Smooth muscle cell (in vitro differentiated cells): ENCODE results near the gene ETDC. TPM values are rescaled to one million over a fixed set of nuclear protein-coding genes. Genes with fewer than 3 reads are reported as not detected.
A peak's percentile ranks its signal among the peaks of the same experiment; 100 is the strongest.
"Not testable (repeated sequence)": the region's sequence is repeated elsewhere in the genome, so short reads cannot be mapped to it uniquely, and the experiment has no call there.

Source experiments
- DNase-seq: peaks from one replicate; lab custom pipeline; 2025; ENCODE audit not compliant: unreplicated experiment; lab: John Stamatoyannopoulos, UW
- H2AFZ ChIP-seq: fragments of 200-600 bp; sonication (generic); 2 replicates; pipeline ENCODE4 v1.6.0; 2016; ENCODE audit warnings: antibody characterized with exemption, low read depth, mild to moderate bottlenecking
- H3F3A ChIP-seq: fragments of 200-600 bp; sonication (generic); 2 replicates; pipeline ENCODE4 v1.6.0; 2017; ENCODE audit warnings: antibody characterized with exemption, low read depth
- H3K27ac ChIP-seq: fragments of 200-600 bp; sonication (generic); 2 replicates; pipeline ENCODE4 v1.5.1; 2016; ENCODE audit warnings: low read depth, mild to moderate bottlenecking
- H3K27me3 ChIP-seq: fragments of 200-600 bp; sonication (generic); 2 replicates; pipeline ENCODE4 v1.6.1; 2016; ENCODE audit warnings: low read depth, mild to moderate bottlenecking
- H3K36me3 ChIP-seq: fragments of 200-600 bp; sonication (generic); 2 replicates; pipeline ENCODE4 v1.5.1; 2016; ENCODE audit warnings: low read depth
- H3K4me1 ChIP-seq: fragments of 200-600 bp; sonication (generic); 2 replicates; pipeline ENCODE4 v1.5.1; 2016; ENCODE audit warnings: low read depth
- H3K4me2 ChIP-seq: fragments of 200-600 bp; sonication (generic); 2 replicates; pipeline ENCODE4 v1.6.0; 2016; ENCODE audit warnings: mild to moderate bottlenecking
- H3K4me3 ChIP-seq: fragments of 200-600 bp; sonication (generic); 2 replicates; pipeline ENCODE4 v1.5.1; 2016; ENCODE audit warnings: mild to moderate bottlenecking
- H3K79me2 ChIP-seq: fragments of 200-600 bp; sonication (generic); 2 replicates; pipeline ENCODE4 v1.6.0; 2016; ENCODE audit warnings: low read depth, mild to moderate bottlenecking
- H3K9ac ChIP-seq: fragments of 200-600 bp; sonication (generic); 2 replicates; pipeline ENCODE4 v1.6.0; 2016; ENCODE audit warnings: low read depth
- H3K9me3 ChIP-seq: fragments of 200-600 bp; sonication (generic); replicated peaks from 2 replicates; pipeline ENCODE4 v1.5.1; 2016; ENCODE audit warnings: low read depth
- H4K20me1 ChIP-seq: fragments of 200-600 bp; sonication (generic); 2 replicates; pipeline ENCODE4 v1.6.0; 2016; ENCODE audit warnings: low read depth
- CTCF ChIP-seq: fragments of 200-600 bp; sonication (generic); IDR thresholded peaks from 2 replicates; pipeline ENCODE4 v1.5.1; 2017; ENCODE audit warnings: borderline replicate concordance, mild to moderate bottlenecking, antibody characterized with exemption; ENCODE audit not compliant: insufficient read depth, poor library complexity, severe bottlenecking
- WGBS: methylation state at CpG from one replicate; pipeline ENCODE4 v1.1.7; 2016; ENCODE audit warnings: low lambda C conversion rate; 5-methylcytosine and 5-hydroxymethylcytosine counted together
- polyA plus RNA-seq: library from polyadenylated mRNA; unstranded; fragments of >200 nt; fragmentation: Nextera tagmentation; extraction: Ambion mirVana; gene quantifications from 2 replicates; pipeline ENCODE4 v1.2.1, GENCODE V29; 2016
- total RNA-seq: library from RNA; depleted of rRNA; stranded (reverse); fragments of >200 nt; gene quantifications from 2 replicates; pipeline ENCODE4 v1.2.3, GENCODE V29; 2014

Gene ETDC
- total RNA-seq, result not detected in 2 replicates
- polyA plus RNA-seq, result not detected in 2 replicates

GRCh38 chrX:135309430-135309923 is at the start of gene ETDC:
Gene ETDC, plus strand, starts transcription at chrX:135309480. Its CDS starts 0 bp downstream, at chrX:135309480.
- no peaks in the 10 kb centered on the region for H3K79me2 ChIP-seq
- 85% methylated on average over 1 of the region's 1 CpG for WGBS
- no peaks in the 10 kb centered on the region for H4K20me1 ChIP-seq
- H3K27me3 ChIP-seq, result no peaks in the 10 kb centered on the region
- H3K9ac ChIP-seq, result no peak within 1 kb of the TSS
- H3K4me1 ChIP-seq, result no peaks in the 10 kb centered on the region
- no peak within 1 kb of the TSS for H3K27ac ChIP-seq
- no peak for DNase-seq
- no peak within 1 kb of the TSS for H3K4me2 ChIP-seq
- H2AFZ ChIP-seq, result no peak within 1 kb of the TSS
- no peaks in the 10 kb centered on the region for H3F3A ChIP-seq
- H3K36me3 ChIP-seq, result no peaks in the 10 kb centered on the region
- no peak within 1 kb of the TSS for H3K4me3 ChIP-seq
- no peaks in the 10 kb centered on the region for H3K9me3 ChIP-seq
- no peak for TF ChIP-seq CTCF

DNA sequence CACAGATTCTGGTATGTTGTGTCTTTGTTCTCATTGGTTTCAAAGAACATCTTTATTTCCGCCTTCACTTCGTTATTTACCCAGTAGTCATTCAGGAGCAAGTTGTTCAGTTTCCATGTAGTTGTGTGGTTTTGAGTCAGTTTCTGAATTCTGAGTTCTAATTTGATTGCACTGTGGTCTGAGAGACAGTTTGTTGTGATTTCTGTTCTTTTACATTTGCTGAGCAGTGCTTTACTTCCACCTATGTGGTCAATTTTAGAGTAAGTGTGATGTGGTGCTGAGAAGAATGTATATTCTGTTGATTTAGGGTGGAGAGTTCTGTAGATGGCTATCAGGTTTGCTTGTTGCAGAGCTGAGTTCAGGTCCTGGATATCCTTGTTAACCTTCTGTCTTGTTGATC is 48.3 kb upstream of the ETDC start:
- H3F3A ChIP-seq, H3K27ac ChIP-seq, H3K9ac ChIP-seq, H3K4me3 ChIP-seq, H3K4me1 ChIP-seq, H3K27me3 ChIP-seq, H2AFZ ChIP-seq, H3K4me2 ChIP-seq, H3K9me3 ChIP-seq, H3K36me3 ChIP-seq, H3K79me2 ChIP-seq, DNase-seq, H4K20me1 ChIP-seq: not testable (repeated sequence)
- WGBS, result 84% methylated on average over 2 of the region's 2 CpGs

DNA sequence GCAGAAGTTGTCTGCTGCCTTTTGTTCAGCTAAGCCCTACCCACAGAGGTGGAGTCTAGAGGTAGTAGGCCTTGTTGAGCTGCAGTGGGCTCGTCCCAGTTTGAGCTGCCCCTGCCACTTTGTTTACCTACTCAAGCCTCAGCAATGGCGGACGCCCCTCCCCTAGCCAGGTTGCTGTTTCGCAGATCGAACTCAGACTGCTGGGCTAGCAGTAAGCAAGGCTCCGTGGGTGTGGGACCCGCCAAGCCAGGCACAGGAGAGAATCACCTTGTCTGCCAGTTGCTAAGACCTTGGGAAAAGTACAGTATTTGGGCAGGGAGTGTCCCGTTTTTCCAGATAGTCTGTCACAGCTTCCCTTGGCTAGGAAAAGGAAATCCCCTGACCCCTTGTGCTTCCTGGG is 45.9 kb upstream of the ETDC start:
- H2AFZ ChIP-seq, H3K27me3 ChIP-seq, H3K9me3 ChIP-seq, H3K79me2 ChIP-seq, H3F3A ChIP-seq, H3K4me3 ChIP-seq, H3K4me1 ChIP-seq, DNase-seq, H4K20me1 ChIP-seq, H3K4me2 ChIP-seq, H3K9ac ChIP-seq, H3K36me3 ChIP-seq, H3K27ac ChIP-seq: not testable (repeated sequence)
- WGBS, result 88% methylated on average over 8 of the region's 8 CpGs

- Histone ChIP-seq H4K20me1 (no peaks in the 10 kb centered on the region), H3K36me3 (no peaks in the 10 kb centered on the region)
- 76% methylated on average over 4 of the region's 4 CpGs for WGBS
Observed at GRCh38 chrX:135264206-135264605, 45.1 kb upstream of the ETDC start.

More at GRCh38 chrX:135264206-135264605, 45.1 kb upstream of the ETDC start:
- no peak for TF ChIP-seq CTCF
- Histone ChIP-seq H2AFZ (no peak overlapping the region), H3K9me3 (peaks cover 7% of the 10 kb centered on the region), H3K4me3 (no peak overlapping the region), H3K27ac (peak overlapping the region; percentile 44), H3F3A (no peaks in the 10 kb centered on the region), H3K9ac (no peak overlapping the region), H3K4me1 (no peaks in the 10 kb centered on the region), H3K4me2 (no peak overlapping the region), H3K79me2 (no peaks in the 10 kb centered on the region), H3K27me3 (no peaks in the 10 kb centered on the region)
- no peak for DNase-seq
